ENCODE results near the gene DUOX1. TPM values are rescaled to one million over a fixed set of nuclear protein-coding genes. Genes with fewer than 3 reads are reported as not detected.

Gene DUOX1
- total RNA-seq, 1 donor from 2014 or later = 0.07 TPM

- intact Hi-C loops (cut with micrococcal nuclease) = no loop called here
Measured at GRCh38 chr15:45139770-45140169, 10.0 kb downstream of the DUOX1 start.

GRCh38 chr15:45140557-45141250, 10.9 kb downstream of the DUOX1 start:
- intact Hi-C loops (cut with micrococcal nuclease) = no loop called here

DNA sequence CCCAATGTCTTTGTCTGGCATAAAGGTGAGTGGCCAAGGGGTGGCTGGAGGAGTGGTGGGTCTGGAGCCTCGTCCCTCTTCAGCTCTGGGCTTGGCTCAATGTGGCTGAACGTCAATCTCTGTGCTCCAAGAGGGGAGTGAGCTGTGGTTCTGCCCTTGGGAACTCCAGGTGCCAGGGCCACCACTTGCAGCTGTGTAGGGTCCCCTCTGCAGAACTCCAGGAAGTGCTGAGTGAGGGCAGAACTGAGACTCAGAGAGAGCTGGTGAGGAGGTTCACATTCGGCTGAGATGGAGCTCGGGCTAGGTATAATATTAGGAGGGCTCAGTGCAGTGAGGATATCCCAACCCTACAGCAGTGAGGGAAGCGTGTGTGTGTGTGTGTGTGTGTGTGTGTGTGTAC, 11.6 kb downstream of the DUOX1 start:
- intact Hi-C loops (cut with micrococcal nuclease) = no loop called here

- intact Hi-C loops (cut with micrococcal nuclease) = no loop called here
Measured at GRCh38 chr15:45143056-45143455, 13.3 kb downstream of the DUOX1 start.

- intact Hi-C loops (cut with micrococcal nuclease) = no loop called here
Measured at GRCh38 chr15:45143946-45144345, 14.2 kb downstream of the DUOX1 start.

GRCh38 chr15:45144775-45145174, 15.0 kb downstream of the DUOX1 start:
- intact Hi-C loops (cut with micrococcal nuclease) = no loop called here

DNA sequence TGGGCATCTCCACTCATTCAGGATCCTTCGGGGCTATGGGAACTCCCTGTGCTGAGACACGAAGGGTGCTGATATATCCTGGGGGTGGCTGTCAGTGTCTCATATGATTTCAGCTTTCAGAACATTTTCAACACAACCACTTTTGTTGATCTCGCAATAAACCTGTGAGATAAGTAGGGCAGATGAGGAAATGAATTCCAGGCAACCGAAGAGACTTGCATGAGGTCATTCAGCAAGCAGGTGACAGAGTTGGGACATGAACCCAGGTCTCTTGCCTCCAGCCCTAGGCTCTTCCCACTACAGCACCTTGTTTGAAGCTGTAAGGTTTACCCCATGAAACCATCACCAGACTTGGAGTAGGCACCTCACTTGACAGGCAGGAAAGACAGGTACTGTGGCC, 16.6 kb downstream of the DUOX1 start:
- intact Hi-C loops (cut with micrococcal nuclease) = no loop called here

DNA sequence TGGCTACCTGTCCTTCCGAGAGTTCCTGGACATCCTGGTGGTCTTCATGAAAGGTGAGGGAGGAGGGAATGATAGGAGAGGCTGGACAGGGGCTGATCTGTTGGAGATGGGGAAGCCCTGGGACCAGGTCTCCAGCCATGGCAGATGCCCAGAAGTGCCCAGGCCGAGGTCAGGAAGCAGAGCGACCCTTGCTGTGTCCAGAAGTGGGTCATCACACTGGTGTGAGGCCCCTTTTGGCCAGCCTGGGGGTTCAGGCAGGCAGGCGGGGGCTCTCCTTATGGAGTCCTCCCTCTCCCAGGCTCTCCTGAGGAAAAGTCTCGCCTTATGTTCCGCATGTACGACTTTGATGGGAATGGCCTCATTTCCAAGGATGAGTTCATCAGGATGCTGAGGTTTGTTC, 17.8 kb downstream of the DUOX1 start:
- intact Hi-C loops (cut with micrococcal nuclease) = no loop called here

GRCh38 chr15:45148076-45149059, 18.6 kb downstream of the DUOX1 start:
- intact Hi-C loops (cut with micrococcal nuclease) = no loop called here

- intact Hi-C loops (cut with micrococcal nuclease) = no loop called here
Measured at GRCh38 chr15:45149060-45149459, 19.3 kb downstream of the DUOX1 start.

DNA sequence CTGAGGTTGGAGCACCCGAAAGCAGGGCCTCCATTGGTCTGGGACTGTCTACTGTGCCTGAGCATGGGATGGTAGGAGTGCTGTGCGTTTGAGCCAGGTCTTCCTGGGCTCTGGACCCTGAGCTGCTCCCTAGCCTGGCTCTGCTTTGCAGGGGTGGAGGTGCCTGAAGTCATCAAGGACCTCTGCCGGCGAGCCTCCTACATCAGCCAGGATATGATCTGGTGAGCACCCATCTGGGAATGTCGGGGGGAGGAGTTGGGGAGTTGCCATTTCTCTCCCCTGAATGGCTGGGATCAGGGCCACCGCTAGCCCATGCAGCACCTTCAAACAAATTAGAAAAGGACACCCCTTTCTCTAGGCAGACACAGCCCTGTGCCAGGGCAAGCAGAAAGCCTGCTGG, 20.7 kb downstream of the DUOX1 start:
- intact Hi-C loops (cut with micrococcal nuclease) = no loop called here

- intact Hi-C loops (cut with micrococcal nuclease) = no loop called here
Measured at GRCh38 chr15:45150997-45151396, 21.2 kb downstream of the DUOX1 start.

GRCh38 chr15:45151998-45152828, 22.4 kb downstream of the DUOX1 start:
- intact Hi-C loops (cut with micrococcal nuclease) = no loop called here

DNA sequence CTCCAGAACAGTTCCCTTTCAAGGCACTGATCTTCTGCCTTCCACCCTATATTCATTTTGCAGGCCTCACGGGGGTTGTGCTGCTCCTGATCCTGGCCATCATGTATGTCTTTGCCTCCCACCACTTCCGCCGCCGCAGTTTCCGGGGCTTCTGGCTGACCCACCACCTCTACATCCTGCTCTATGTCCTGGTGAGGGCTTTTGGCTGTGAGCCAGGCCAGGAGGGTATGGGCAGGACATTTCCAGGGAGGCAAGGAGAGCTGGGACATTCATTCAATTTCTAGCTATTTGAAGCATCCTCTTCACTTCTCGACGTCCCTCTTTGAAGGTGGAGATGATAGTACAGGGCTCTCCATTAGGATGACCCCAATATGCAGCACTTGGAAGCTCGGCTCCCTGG, 25.9 kb downstream of the DUOX1 start:
- intact Hi-C loops (cut with micrococcal nuclease) = no loop called here

DNA sequence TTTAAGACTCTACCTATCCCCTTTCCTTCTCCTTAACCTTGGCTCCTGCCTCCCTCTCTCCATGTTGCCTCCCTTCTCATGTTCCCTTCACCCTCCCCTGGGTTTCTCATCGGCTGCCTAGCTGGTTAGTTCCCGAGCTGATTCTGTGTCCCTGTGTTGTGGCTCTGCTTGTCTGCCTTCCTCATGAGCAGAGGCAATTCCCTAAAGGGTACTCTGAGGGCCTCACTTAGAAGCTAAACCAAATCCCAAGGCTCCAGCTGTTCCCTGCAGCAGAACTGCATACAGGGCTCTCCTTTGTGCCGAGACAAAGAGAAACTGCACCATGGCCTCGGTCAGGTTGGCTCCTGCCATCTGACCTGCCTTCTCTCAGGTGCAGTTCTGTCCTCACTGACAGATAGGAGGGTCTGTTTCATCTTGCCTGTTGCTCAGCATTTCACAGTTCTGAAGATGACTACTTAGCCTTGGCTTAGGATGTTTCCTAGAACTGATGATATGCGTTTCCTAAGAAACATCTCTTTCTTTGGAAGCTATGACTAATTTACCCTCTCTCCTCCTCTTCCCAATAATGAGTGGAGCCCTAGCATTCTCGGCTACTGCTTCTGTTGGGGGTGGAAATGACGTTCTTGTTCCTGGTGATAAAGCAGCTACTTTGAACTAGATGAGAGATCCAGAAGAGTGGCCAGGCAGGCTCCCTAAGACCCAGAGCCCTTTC, 27.1 kb downstream of the DUOX1 start:
- intact Hi-C loops (cut with micrococcal nuclease) = no loop called here

DNA sequence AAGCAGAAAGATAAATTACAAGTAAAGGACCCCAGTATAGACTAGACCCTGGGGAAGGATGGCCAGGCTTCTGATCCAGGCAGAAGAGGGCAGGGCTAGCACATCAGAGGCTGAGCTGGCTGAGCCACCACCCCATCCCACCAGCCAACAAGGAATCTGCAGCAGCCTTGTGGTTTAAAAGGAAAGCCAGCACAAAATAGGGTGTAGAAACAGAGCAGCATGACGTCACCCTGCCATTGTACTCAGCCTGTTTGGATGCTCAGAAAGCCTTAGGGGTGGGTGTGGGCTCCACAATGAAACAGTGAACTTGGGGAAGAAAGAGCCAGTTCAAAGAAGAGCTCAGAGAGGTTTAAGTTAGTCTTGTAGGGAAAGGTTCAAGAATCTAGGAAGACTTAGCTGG, 28.2 kb downstream of the DUOX1 start:
- intact Hi-C loops (cut with micrococcal nuclease) = no loop called here

- intact Hi-C loops (cut with micrococcal nuclease) = no loop called here
Measured at GRCh38 chr15:45161666-45162065, 31.9 kb downstream of the DUOX1 start.

- intact Hi-C loops (cut with micrococcal nuclease) = loop anchor here (1.0 kb wide), 2 partner anchors 116 to 295 kb away; no protein-coding TSS in a partner anchor
Measured at GRCh38 chr15:45162771-45163507, 33.1 kb downstream of the DUOX1 start.

- intact Hi-C loops (cut with micrococcal nuclease) = loop anchor here (1.0 kb wide), 2 partner anchors 116 to 295 kb away; no protein-coding TSS in a partner anchor
Measured at GRCh38 chr15:45163508-45163856, 33.7 kb downstream of the DUOX1 start.

DNA sequence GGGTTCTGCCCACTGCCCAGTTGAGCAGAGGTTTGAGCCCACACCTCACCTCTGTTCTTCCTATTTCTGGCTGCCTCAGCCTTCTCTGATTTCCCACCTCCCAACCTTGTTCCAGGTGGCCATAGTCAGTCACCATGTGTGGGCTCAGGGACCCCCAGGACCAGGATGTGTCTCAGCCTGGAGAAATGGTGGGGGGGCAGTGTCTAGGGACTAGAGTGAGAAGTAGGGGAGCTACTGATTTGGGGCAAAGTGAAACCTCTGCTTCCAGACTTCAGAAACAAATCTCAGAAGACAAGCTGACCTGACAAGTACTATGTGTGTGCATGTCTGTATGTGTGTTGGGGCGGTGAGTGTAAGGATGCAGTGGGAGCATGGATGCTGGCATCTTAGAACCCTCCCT, 35.1 kb downstream of the DUOX1 start:
- intact Hi-C loops (cut with micrococcal nuclease) = loop anchor here (5.0 kb wide), 1 partner anchor 143 kb away; the partner anchor contains the start of gene SORD
